Aorta (tissue), 5 donors: ENCODE data around the gene EXOSC7. TPM values are rescaled to one million over a fixed set of nuclear protein-coding genes. Genes with fewer than 3 reads are reported as not detected.

Experiments
- ATAC-seq: fragments of 200-7000 bp; cut with Tn5 transposase; one replicate; pipeline ENCODE4 v1.9.1; 2022; ENCODE audit warnings: moderate library complexity; ENCODE audit not compliant: low FRiP score
- DNase-seq, 2 donors: peaks; one replicate each; pipeline ENCODE4 v3.0.0-alpha.2; 2020
- H3K27ac ChIP-seq, 2 donors: one replicate each; pipeline ENCODE4 v1.5.1; 2013; ENCODE audit warnings: low read length in 2 of 2, mild to moderate bottlenecking in 2 of 2, moderate library complexity in 2 of 2, control low read depth in 1 of 2, inconsistent platforms in 1 of 2, low read depth in 1 of 2
- H3K27me3 ChIP-seq, 2 donors: one replicate each; pipeline ENCODE4 v1.6.1; 2013; ENCODE audit warnings: control low read depth in 1 of 2, low read length in 1 of 2, mild to moderate bottlenecking in 1 of 2, moderate library complexity in 1 of 2; ENCODE audit not compliant: insufficient read depth in 2 of 2, control insufficient read depth in 1 of 2
- H3K36me3 ChIP-seq, 2 donors: one replicate each; pipeline ENCODE4 v1.6.1; 2013; ENCODE audit warnings: control low read depth in 1 of 2, low read length in 1 of 2, mild to moderate bottlenecking in 1 of 2; ENCODE audit not compliant: insufficient read depth in 2 of 2, control insufficient read depth in 1 of 2
- H3K4me1 ChIP-seq, 2 donors: one replicate each; pipeline ENCODE4 v1.6.1; 2013; ENCODE audit warnings: low read length in 2 of 2, control low read depth in 1 of 2, mild to moderate bottlenecking in 1 of 2, moderate library complexity in 1 of 2; ENCODE audit not compliant: insufficient read depth in 2 of 2, control insufficient read depth in 1 of 2
- H3K4me3 ChIP-seq, 2 donors: one replicate each; pipeline ENCODE4 v1.5.1; 2013; ENCODE audit warnings: low read length in 2 of 2, control low read depth in 1 of 2, mild to moderate bottlenecking in 1 of 2
- H3K9me3 ChIP-seq: one replicate; pipeline ENCODE4 v1.6.1; 2013; ENCODE audit warnings: mild to moderate bottlenecking, low read length; ENCODE audit not compliant: control insufficient read depth
- WGBS, 2 donors: extraction: QIAGEN DNeasy Blood & Tissue Kit; methylation state at CpG; one replicate each; pipeline ENCODE4 v1.1.7; 2013; 5-methylcytosine and 5-hydroxymethylcytosine counted together
- intact Hi-C, 2 donors: fragments of 100-400 bp; cut with DNase I; formaldehyde crosslinking; loops; one replicate each; pipeline versions ENCODE4 v1.14.2 to v1.15.0; 2022
- long read RNA-seq, 2 donors: library from polyadenylated mRNA; unstranded; transcript quantifications; one replicate each; pipeline ENCODE4 v2.0.0, GENCODE V29; 2020 to 2021
- polyA plus RNA-seq, 2 donors: library from polyadenylated mRNA; stranded (reverse); fragments of 200-250 nt; gene quantifications; one replicate each; pipeline ENCODE4 v1.2.3, GENCODE V29; 2013
- total RNA-seq, 2 donors: library from RNA; stranded (reverse); fragmentation: NEBNext Ultra II Directional; extraction: Animal tissue kit (Norgen Biotek cat#: 25700); gene quantifications; one replicate each; pipeline ENCODE4 v1.2.1, GENCODE V29; 2021
- donor health status: healthy with polysubstance abuse.
- donor health status: Bipolar disorder and iron deficiency.
- donor health status: DM: no; HTN: no; CAD: no.
- donor health status: DM: no; HTN: no; CAD: no.
- donor health status: DM: yes; HTN: yes; CAD: no.

Gene EXOSC7
- total RNA-seq (10 to 100 TPM; 30.7 to 31.2 TPM), polyA plus RNA-seq (10 to 100 TPM; 15.8 to 28.9 TPM)
- long read RNA-seq, donor 1, transcript EXOSC7-201 (8 exons, 1,055 nt) = minor isoform, 15 of 56 reads
- long read RNA-seq, donor 1, transcript EXOSC7-210 (9 exons, 1,395 nt) = major isoform, 31 of 56 reads
- long read RNA-seq, donor 1, partial matches to known transcripts = 7 of 56 reads
- long read RNA-seq, donor 1, other reads (novel, unspliced or antisense) = 3 of 56 reads
- long read RNA-seq, donor 2, transcript EXOSC7-201 (8 exons, 1,055 nt) = major isoform, 8 of 16 reads
- long read RNA-seq, donor 2, partial matches to known transcripts = 3 of 16 reads
- long read RNA-seq, donor 2, other reads (novel, unspliced or antisense) = 3 of 16 reads

DNA sequence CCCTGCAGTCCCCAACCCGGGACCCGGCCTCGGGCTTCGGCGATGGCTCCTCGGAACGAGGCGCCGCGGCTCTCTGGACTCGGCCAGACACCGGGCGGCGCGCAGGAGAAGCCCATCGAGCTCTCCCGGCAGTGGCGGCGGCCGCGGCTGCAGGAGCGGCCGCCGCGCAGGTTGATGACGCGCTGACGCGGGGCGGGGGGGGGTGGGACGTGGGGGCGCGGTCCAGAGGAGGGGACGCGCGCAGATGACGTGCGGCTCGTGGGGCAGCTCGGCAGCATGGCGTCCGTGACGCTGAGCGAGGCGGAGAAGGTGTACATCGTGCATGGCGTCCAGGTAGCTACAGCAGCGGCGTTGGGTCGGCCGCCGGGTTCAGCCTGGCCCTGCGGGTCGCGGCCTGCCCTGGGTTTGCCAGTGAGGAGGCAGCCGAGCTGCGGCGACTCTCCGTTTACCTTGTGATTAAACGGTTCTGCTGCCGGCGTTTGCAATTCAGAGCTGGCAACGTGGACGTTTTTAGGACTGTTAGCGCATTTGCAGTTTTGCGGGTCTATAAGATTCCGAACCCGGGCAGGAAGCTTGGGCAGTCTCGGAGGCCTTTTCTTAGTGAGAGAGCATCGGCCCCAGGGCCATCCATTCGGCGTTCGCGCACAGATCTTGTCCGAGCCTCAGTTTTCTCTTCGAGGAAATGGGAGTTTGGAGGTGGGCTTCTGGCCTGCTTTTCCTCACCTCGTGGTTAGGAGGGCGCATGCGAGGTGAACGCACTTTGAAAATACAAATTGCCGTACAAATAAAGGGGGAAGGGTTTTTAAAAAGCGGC, at the start of gene EXOSC7, which contains the start of gene ZDHHC3:
EXOSC7 (plus strand) TSS at position 243 of the 814 bp plus-strand sequence; CDS start at position 277, 34 bp downstream.
ZDHHC3 (minus strand) TSS at position 173 of the 814 bp plus-strand sequence. CDS start 16,738 bp downstream, outside the sequence.
- 0% methylated on average over 78 to 82 of the region's 82 CpGs for WGBS, 2 donors
- Histone ChIP-seq H3K9me3 (no peaks in the 10 kb centered on the region), H3K36me3 (no peaks in the 10 kb centered on the region), H3K27me3 (no peaks in the 10 kb centered on the region), H3K27ac (peak within 1 kb of the TSS in 1 of 2 donors; percentile 58), H3K4me1 (peaks cover 0 to 3% of the 10 kb centered on the region in 2 donors), H3K4me3 (peak within 1 kb of the TSS; percentile 71 to 95)
- DNase-seq = peak; percentile 92 to 96
- ATAC-seq = peak; percentile 96
- intact Hi-C loops = loop anchor here in 1 of 2 donors (5.0 kb wide), 2 partner anchors 61 to 639 kb away; partner anchors contain the start of gene TCAIM

- Histone ChIP-seq H3K27me3 (no peaks in the 10 kb centered on the region), H3K36me3 (peaks cover 0 to 5% of the 10 kb centered on the region in 2 donors), H3K9me3 (no peaks in the 10 kb centered on the region), H3K27ac (no peak overlapping the region), H3K4me1 (no peaks in the 10 kb centered on the region), H3K4me3 (no peak overlapping the region)
- DNase-seq = no peak
- intact Hi-C loops = no loop called here
- no peak for ATAC-seq
- WGBS, 2 donors = 88% methylated on average over 7 of the region's 7 CpGs
Measured at GRCh38 chr3:44926921-44927320, 49.1 kb upstream of the EXOSC7 start.

GRCh38 chr3:44927371-44927770, 48.7 kb upstream of the EXOSC7 start:
- no peaks in the 10 kb centered on the region for H3K27me3 ChIP-seq
- peaks cover 0 to 5% of the 10 kb centered on the region in 2 donors for H3K36me3 ChIP-seq
- no peak overlapping the region for H3K4me3 ChIP-seq
- no peaks in the 10 kb centered on the region for H3K4me1 ChIP-seq
- H3K9me3 ChIP-seq = no peaks in the 10 kb centered on the region
- intact Hi-C loops = no loop called here
- ATAC-seq = no peak
- no peak for DNase-seq
- 95% methylated on average over 7 of the region's 7 CpGs for WGBS, 2 donors
- H3K27ac ChIP-seq = no peak overlapping the region

DNA sequence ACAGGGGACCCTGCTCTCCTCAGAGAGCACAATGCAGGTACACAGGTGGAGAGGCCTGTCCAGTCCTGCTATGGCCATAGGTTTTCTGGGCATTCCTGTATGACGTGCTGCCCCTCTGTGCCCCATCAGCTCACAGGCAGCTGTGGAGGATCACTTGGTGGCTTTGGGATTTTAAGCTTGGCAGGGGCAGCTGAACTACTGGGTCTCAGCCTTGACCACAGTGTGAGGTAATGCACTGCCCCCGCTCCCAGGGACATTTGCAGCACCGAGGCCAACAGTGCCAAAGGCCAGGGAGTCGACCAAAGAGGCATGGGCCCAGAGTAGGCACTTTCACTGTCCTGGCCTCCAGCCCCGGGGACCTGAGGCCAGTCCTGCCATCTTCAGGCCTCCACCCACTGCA, 46.3 kb upstream of the EXOSC7 start:
- no peak for DNase-seq
- Histone ChIP-seq H3K36me3 (peaks cover 0 to 5% of the 10 kb centered on the region in 2 donors), H3K27ac (no peak overlapping the region), H3K9me3 (no peaks in the 10 kb centered on the region), H3K27me3 (no peaks in the 10 kb centered on the region), H3K4me3 (no peak overlapping the region), H3K4me1 (no peaks in the 10 kb centered on the region)
- WGBS, 2 donors = 93% methylated on average over 5 of the region's 5 CpGs
- intact Hi-C loops = no loop called here
- no peak for ATAC-seq

DNA sequence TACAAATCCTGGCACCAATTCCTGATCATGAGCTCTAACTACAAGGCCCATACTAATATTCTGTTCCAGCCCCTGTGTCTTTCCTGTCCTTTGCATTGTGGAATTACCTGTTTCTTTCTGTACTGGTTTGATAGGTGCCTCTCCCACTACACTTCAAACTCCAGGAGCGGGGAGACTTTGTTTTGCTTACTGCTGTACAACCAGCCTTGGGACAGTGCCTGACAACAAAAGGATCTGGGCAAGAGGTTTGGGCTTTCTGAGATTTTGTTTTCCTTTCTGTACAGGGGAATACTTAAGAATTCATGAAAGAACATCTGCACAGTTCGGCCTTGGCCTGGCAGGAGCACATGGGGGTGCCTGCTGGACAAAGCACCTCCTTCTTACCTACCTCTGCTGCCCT, 45.1 kb upstream of the EXOSC7 start:
- intact Hi-C loops = no loop called here
- Histone ChIP-seq H3K27ac (no peak overlapping the region), H3K9me3 (no peaks in the 10 kb centered on the region), H3K4me1 (no peaks in the 10 kb centered on the region), H3K36me3 (peaks cover 0 to 5% of the 10 kb centered on the region in 2 donors), H3K27me3 (no peaks in the 10 kb centered on the region), H3K4me3 (no peak overlapping the region)
- ATAC-seq (no peak), DNase-seq (no peak)
- 92% methylated on average over 2 of the region's 2 CpGs for WGBS, 2 donors

GRCh38 chr3:44931791-44932190, 44.3 kb upstream of the EXOSC7 start:
- ATAC-seq (no peak), DNase-seq (no peak)
- WGBS, 2 donors = 93 to 95% methylated on average over 2 of the region's 2 CpGs
- Histone ChIP-seq H3K27ac (no peak overlapping the region), H3K36me3 (peaks cover 0 to 3% of the 10 kb centered on the region in 2 donors), H3K27me3 (no peaks in the 10 kb centered on the region), H3K9me3 (no peaks in the 10 kb centered on the region), H3K4me3 (no peak overlapping the region), H3K4me1 (no peaks in the 10 kb centered on the region)
- intact Hi-C loops = no loop called here

DNA sequence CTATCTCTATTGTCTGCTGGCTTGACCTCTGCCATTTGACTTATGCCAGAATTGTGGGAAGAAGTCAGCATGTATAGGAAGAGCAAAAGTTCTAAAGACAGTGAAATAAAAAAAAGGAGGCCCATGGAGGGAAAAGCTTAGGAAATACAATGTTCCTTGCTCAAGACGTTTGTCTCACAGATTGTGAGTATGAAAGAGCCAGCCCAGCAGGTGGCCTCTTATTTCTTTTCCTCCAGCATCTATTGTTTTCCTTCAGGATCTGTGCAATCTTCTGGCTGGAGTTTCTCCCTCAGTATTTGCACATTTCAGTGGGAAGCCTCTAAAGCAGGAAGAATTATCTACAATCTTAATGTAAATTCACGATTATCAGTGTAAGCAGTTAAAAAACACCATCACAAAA, 43.8 kb upstream of the EXOSC7 start:
- Histone ChIP-seq H3K4me3 (no peak overlapping the region), H3K4me1 (no peaks in the 10 kb centered on the region), H3K9me3 (no peaks in the 10 kb centered on the region), H3K27ac (no peak overlapping the region), H3K36me3 (peaks cover 0 to 3% of the 10 kb centered on the region in 2 donors), H3K27me3 (no peaks in the 10 kb centered on the region)
- no peak for DNase-seq
- 65 to 68% methylated on average over 2 of the region's 2 CpGs for WGBS, 2 donors
- no peak for ATAC-seq
- intact Hi-C loops = no loop called here

GRCh38 chr3:44932986-44933944, 42.8 kb upstream of the EXOSC7 start:
- Histone ChIP-seq H3K36me3 (peaks cover 0 to 1% of the 10 kb centered on the region in 2 donors), H3K9me3 (no peaks in the 10 kb centered on the region), H3K27ac (no peak overlapping the region), H3K4me1 (no peaks in the 10 kb centered on the region), H3K4me3 (no peak overlapping the region), H3K27me3 (no peaks in the 10 kb centered on the region)
- intact Hi-C loops = no loop called here
- ATAC-seq = no peak
- no peak for DNase-seq
- WGBS, 2 donors = 94 to 97% methylated on average over 14 of the region's 14 CpGs
